ENCODE results near the gene KIF1C.

KIF1C gene

GRCh38 chr17:4997302-4998026, at the start of gene KIF1C, which contains the start of gene INCA1:
Gene KIF1C (plus strand): TSS chr17:4997950. CDS start chr17:5000247, 2,297 bp downstream.
Gene INCA1 (minus strand): TSS chr17:4997522. CDS start chr17:4994437, 3,085 bp downstream.
- peak within 1 kb of the TSS; percentile 89 for H2AFZ ChIP-seq

DNA sequence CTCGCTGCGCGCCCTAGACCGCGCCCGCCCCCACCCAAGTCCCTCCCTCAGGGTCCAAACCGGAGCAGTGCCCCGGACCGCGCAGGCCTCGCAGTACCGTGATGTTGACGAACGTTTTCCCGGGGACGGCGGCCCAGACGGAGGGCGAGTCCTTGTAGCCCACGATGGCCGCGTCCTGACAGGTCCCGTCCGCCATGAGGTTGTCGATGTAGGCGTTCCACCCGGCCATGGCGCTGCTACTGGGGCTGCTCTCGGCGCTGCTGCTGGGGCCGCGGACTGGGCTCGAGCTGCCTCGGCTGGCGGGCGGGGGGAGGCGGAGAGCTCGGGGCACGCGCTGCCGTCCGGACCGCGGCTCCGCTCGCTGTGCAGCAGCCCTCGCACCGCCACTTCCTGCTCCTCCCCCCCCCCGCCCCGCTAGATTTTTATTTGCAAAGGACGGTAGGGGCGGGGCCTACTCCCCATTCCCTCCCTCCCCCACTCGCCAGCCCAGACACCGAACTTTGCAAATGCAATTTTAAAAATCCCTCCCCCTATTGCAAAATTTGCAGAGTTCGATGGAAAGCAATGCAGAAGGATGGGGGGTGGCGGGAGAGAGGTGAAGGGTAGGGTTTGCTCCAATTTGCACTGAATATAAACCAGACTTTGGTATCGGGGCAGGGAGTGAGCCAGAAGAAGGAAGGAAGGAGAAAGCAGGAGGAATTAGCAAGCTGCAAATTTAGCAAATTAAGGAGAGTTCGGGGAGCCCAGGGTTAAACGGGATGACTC, 49.4 kb upstream of the KIF1C start, which contains the start of gene PFN1:
PFN1 (minus strand) TSS at position 365 of the 765 bp plus-strand sequence; CDS start at position 229, 136 bp downstream.
- Histone ChIP-seq H3K4me1 (peaks cover 11% of the 10 kb centered on the region), H3K4me2 (ENCODE audit: low read length) (peak within 1 kb of the TSS; percentile 79), H3K79me2 (peaks cover 4% of the 10 kb centered on the region), H3K36me3 (ENCODE audit: control insufficient read depth, insufficient read depth, low read length) (no peaks in the 10 kb centered on the region), H2AFZ (peak within 1 kb of the TSS; percentile 92), H3K27ac (peak within 1 kb of the TSS; percentile 92), H3K9me3 (ENCODE audit: control insufficient read depth, low read length) (no peaks in the 10 kb centered on the region), H3K9ac (peak within 1 kb of the TSS; percentile 94), H3K4me3 (ENCODE audit: low read depth, low read length) (peak within 1 kb of the TSS; percentile 98), H3K27me3 (ENCODE audit: control insufficient read depth, insufficient read depth, low read length) (no peaks in the 10 kb centered on the region)
- no peak for TF ChIP-seq CTCF (IDR thresholded peaks at IDR 0.05)

More at GRCh38 chr17:4997302-4998026, at the start of gene KIF1C, which contains the start of gene INCA1:
- Histone ChIP-seq H3K4me3 (ENCODE audit: low read depth, low read length) (peak within 1 kb of the TSS; percentile 88), H3K4me2 (ENCODE audit: low read length) (peak within 1 kb of the TSS; percentile 95), H3K9me3 (ENCODE audit: control insufficient read depth, low read length) (no peaks in the 10 kb centered on the region), H3K27ac (peak within 1 kb of the TSS; percentile 83), H3K9ac (peak within 1 kb of the TSS; percentile 69), H3K27me3 (ENCODE audit: control insufficient read depth, insufficient read depth, low read length) (no peaks in the 10 kb centered on the region), H3K4me1 (peaks cover 5% of the 10 kb centered on the region), H3K79me2 (no peaks in the 10 kb centered on the region), H3K36me3 (ENCODE audit: control insufficient read depth, insufficient read depth, low read length) (no peaks in the 10 kb centered on the region)
- peak; percentile 6 for TF ChIP-seq CTCF (IDR thresholded peaks at IDR 0.05)

- peaks cover 11% of the 10 kb centered on the region for H3K4me1 ChIP-seq
- no peak for TF ChIP-seq CTCF (IDR thresholded peaks at IDR 0.05)
- H3K36me3 ChIP-seq (ENCODE audit: control insufficient read depth, insufficient read depth, low read length), result no peaks in the 10 kb centered on the region
- no peaks in the 10 kb centered on the region for H3K9me3 ChIP-seq (ENCODE audit: control insufficient read depth, low read length)
- peak overlapping the region; percentile 79 for H3K4me2 ChIP-seq (ENCODE audit: low read length)
- peaks cover 4% of the 10 kb centered on the region for H3K79me2 ChIP-seq
- peak overlapping the region; percentile 98 for H3K4me3 ChIP-seq (ENCODE audit: low read depth, low read length)
- no peak overlapping the region for H3K9ac ChIP-seq
- peak overlapping the region; percentile 92 for H3K27ac ChIP-seq
- peak overlapping the region; percentile 92 for H2AFZ ChIP-seq
- no peaks in the 10 kb centered on the region for H3K27me3 ChIP-seq (ENCODE audit: control insufficient read depth, insufficient read depth, low read length)
Measured at GRCh38 chr17:4948931-4949320, 48.8 kb upstream of the KIF1C start.

DNA sequence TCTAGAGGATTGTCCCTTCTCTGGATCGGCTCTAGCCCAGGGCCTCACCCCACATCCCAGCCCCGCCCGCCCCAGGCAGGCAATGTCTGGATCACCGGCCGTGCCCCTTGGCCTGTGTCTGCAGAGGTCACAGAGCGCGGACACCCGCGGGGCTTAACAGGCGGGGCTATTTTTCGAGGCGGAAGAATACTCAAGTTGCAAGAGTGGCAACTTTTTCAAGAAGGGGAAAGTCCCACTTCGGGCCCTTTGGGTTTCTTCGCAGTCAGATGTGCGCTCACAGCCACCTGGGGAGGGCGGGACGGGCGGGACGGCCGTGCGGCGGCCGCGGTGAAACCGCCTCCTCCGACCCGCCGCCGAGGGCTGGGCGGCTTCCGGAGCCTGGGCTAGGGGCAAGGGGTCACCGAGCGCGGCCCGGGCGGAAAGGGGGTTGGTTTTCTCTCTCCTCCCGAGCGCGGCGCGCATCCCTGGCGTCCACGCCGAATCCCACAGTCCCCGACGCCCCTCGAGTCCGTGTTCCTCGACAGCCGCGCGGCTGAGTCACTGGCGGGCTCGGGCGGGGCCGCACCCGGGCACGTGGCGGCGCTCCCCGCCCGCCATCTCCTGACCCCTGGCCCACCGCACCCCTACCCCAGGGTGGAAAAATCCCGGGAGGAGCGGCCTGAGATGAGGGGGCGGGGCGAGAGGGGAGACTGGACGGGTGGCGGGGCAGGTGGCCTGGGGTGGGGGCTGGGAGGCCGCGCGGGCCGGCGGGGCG, 48.3 kb upstream of the KIF1C start:
- H3K79me2 ChIP-seq, result peaks cover 4% of the 10 kb centered on the region
- TF ChIP-seq CTCF (IDR thresholded peaks at IDR 0.05), result no peak
- peaks cover 11% of the 10 kb centered on the region for H3K4me1 ChIP-seq
- H2AFZ ChIP-seq, result peak overlapping the region; percentile 92
- H3K36me3 ChIP-seq (ENCODE audit: control insufficient read depth, insufficient read depth, low read length), result no peaks in the 10 kb centered on the region
- peak overlapping the region; percentile 92 for H3K27ac ChIP-seq
- H3K4me3 ChIP-seq (ENCODE audit: low read depth, low read length), result peak overlapping the region; percentile 98
- no peaks in the 10 kb centered on the region for H3K9me3 ChIP-seq (ENCODE audit: control insufficient read depth, low read length)
- H3K4me2 ChIP-seq (ENCODE audit: low read length), result peak overlapping the region; percentile 79
- H3K9ac ChIP-seq, result no peak overlapping the region
- H3K27me3 ChIP-seq (ENCODE audit: control insufficient read depth, insufficient read depth, low read length), result no peaks in the 10 kb centered on the region

Data from parathyroid adenoma (tissue), 2 donors.